Measurements from ENCODE around the gene BMPER.

- TF ChIP-seq CTCF (IDR thresholded peaks at IDR 0.05) (no peak), POLR2A (IDR thresholded peaks at IDR 0.05) (no peak), POLR2AphosphoS5 (IDR thresholded peaks at IDR 0.05; ENCODE audit: insufficient read depth in 1 of 2, low read depth in 1 of 2) (no peak)
These were observed 23.6 kb downstream of the BMPER start for GRCh38 chr7:33928986-33929385.

All from vagina (tissue), 2 donors.